Hepatocyte (in vitro differentiated cells): ENCODE measurements around the gene DIS3L2.

Experiments
- EZH2 ChIP-seq: fragments of 200-600 bp; sonication (generic); IDR thresholded peaks from 2 replicates; pipeline ENCODE4 v1.6.1; 2016; ENCODE audit warnings: antibody characterized with exemption, mild to moderate bottlenecking, borderline replicate concordance
- EZH2phosphoT487 ChIP-seq: fragments of 200-600 bp; sonication (generic); IDR thresholded peaks from one replicate; pipeline ENCODE4 v1.6.1; 2018; ENCODE audit warnings: antibody characterized with exemption, mild to moderate bottlenecking, low read depth, moderate library complexity; ENCODE audit not compliant: unreplicated experiment, severe bottlenecking
- TF ChIP-seq, protein P1 (sequence below): fragments of 200-600 bp; sonication (generic); IDR thresholded peaks from 2 replicates; pipeline ENCODE4 v1.5.1; 2016; ENCODE audit warnings: antibody characterized with exemption, mild to moderate bottlenecking; ENCODE audit not compliant: poor library complexity

GRCh38 chr2:232028631-232029030 is 67.1 kb downstream of the DIS3L2 start:
- no peak for TF ChIP-seq EZH2phosphoT487
- TF ChIP-seq, protein P1, sequence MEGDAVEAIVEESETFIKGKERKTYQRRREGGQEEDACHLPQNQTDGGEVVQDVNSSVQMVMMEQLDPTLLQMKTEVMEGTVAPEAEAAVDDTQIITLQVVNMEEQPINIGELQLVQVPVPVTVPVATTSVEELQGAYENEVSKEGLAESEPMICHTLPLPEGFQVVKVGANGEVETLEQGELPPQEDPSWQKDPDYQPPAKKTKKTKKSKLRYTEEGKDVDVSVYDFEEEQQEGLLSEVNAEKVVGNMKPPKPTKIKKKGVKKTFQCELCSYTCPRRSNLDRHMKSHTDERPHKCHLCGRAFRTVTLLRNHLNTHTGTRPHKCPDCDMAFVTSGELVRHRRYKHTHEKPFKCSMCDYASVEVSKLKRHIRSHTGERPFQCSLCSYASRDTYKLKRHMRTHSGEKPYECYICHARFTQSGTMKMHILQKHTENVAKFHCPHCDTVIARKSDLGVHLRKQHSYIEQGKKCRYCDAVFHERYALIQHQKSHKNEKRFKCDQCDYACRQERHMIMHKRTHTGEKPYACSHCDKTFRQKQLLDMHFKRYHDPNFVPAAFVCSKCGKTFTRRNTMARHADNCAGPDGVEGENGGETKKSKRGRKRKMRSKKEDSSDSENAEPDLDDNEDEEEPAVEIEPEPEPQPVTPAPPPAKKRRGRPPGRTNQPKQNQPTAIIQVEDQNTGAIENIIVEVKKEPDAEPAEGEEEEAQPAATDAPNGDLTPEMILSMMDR: no peak
- no peak for TF ChIP-seq EZH2
